GM10266 (cell line): ENCODE results near the gene SNORC.

Experiments used
- DNase-seq: peaks from one replicate; pipeline ENCODE4 v3.0.0; 2012; ENCODE audit errors: extremely low spot score
- CTCF ChIP-seq: IDR thresholded peaks from 2 replicates; pipeline ENCODE4 v1.5.1; 2012; ENCODE audit warnings: mild to moderate bottlenecking, low read depth; ENCODE audit not compliant: control insufficient read depth, insufficient read depth; ENCODE audit errors: missing control alignments

SNORC gene

GRCh38 chr2:232892843-232893242, 22.8 kb downstream of the SNORC start:
- no peak for TF ChIP-seq CTCF
- no peak for DNase-seq

- no peak for TF ChIP-seq CTCF
- no peak for DNase-seq
These were observed 23.8 kb downstream of the SNORC start for GRCh38 chr2:232893834-232894233.

GRCh38 chr2:232894251-232894650, 24.2 kb downstream of the SNORC start:
- no peak for TF ChIP-seq CTCF
- DNase-seq = no peak

GRCh38 chr2:232894746-232895145, 24.7 kb downstream of the SNORC start:
- no peak for DNase-seq
- TF ChIP-seq CTCF = no peak

GRCh38 chr2:232896111-232896510, 26.0 kb downstream of the SNORC start:
- no peak for TF ChIP-seq CTCF
- DNase-seq = no peak

GRCh38 chr2:232896720-232897597, 26.9 kb downstream of the SNORC start:
- TF ChIP-seq CTCF = no peak
- DNase-seq = no peak
